Keratinocyte (primary cell): ENCODE results near the gene LSAMP. TPM values are rescaled to one million over a fixed set of nuclear protein-coding genes. Genes with fewer than 3 reads are reported as not detected.

ENCODE experiments used
- DNase-seq: peaks from one replicate; pipeline ENCODE4 v3.0.0-alpha.2; 2011; ENCODE audit warnings: low read depth, missing footprints, low spot score
- FAIRE-seq: peaks from 2 replicates; lab custom pipeline; 2011; peaks lifted over from hg19 to GRCh38; lab: Jason Lieb, UNC
- H2AFZ ChIP-seq: 2 replicates; pipeline ENCODE4 v1.6.0; 2012; ENCODE audit warnings: low read length, control low read depth, inconsistent platforms; ENCODE audit not compliant: control insufficient read depth
- H3K27ac ChIP-seq: 2 replicates; pipeline ENCODE4 v1.5.1; 2011; ENCODE audit warnings: low read length; ENCODE audit not compliant: control insufficient read depth, insufficient read depth
- H3K27me3 ChIP-seq: 3 replicates; pipeline ENCODE4 v1.6.0; 2011; ENCODE audit warnings: low read length; ENCODE audit not compliant: control insufficient read depth, insufficient read depth; ENCODE audit errors: extremely low read depth
- H3K36me3 ChIP-seq, 2 experiments: 2 replicates in 1 of 2; 3 replicates in 1 of 2; pipeline ENCODE4 v1.5.1; 2011; ENCODE audit warnings: low read length in 2 of 2, mild to moderate bottlenecking in 1 of 2; ENCODE audit not compliant: control insufficient read depth in 2 of 2, insufficient read depth in 2 of 2; ENCODE audit errors: extremely low read depth in 1 of 2
- H3K4me1 ChIP-seq: 3 replicates; pipeline ENCODE4 v1.5.1; 2011; ENCODE audit warnings: low read length; ENCODE audit not compliant: control insufficient read depth, insufficient read depth; ENCODE audit errors: extremely low read depth
- H3K4me2 ChIP-seq: 3 replicates; pipeline ENCODE4 v1.6.0; 2011; ENCODE audit warnings: low read depth, low read length; ENCODE audit not compliant: control insufficient read depth, insufficient read depth; ENCODE audit errors: extremely low read depth
- H3K4me3 ChIP-seq, 3 experiments: fragments of 200-600 bp in 1 of 3; sonication (generic) in 1 of 3; 2 replicates in 2 of 3; 3 replicates in 1 of 3; pipeline ENCODE4 v1.5.1; 2011 to 2016; ENCODE audit warnings: low read length in 3 of 3, mild to moderate bottlenecking in 3 of 3, control low read depth in 2 of 3, inconsistent platforms in 1 of 3, low read depth in 1 of 3, mixed read lengths in 1 of 3, mixed run types in 1 of 3, moderate library complexity in 1 of 3; ENCODE audit not compliant: control insufficient read depth in 2 of 3, insufficient read depth in 2 of 3; ENCODE audit errors: extremely low read depth in 1 of 3
- H3K79me2 ChIP-seq: 2 replicates; pipeline ENCODE4 v1.6.0; 2012; ENCODE audit warnings: low read length; ENCODE audit not compliant: control insufficient read depth, insufficient read depth
- H3K9ac ChIP-seq: 3 replicates; pipeline ENCODE4 v1.6.0; 2011; ENCODE audit warnings: low read length; ENCODE audit not compliant: control insufficient read depth, insufficient read depth; ENCODE audit errors: extremely low read depth
- H3K9me1 ChIP-seq: 3 replicates; pipeline ENCODE4 v1.6.0; 2011; ENCODE audit warnings: low read length; ENCODE audit not compliant: control insufficient read depth, insufficient read depth; ENCODE audit errors: extremely low read depth
- H3K9me3 ChIP-seq: 2 replicates; pipeline ENCODE4 v1.5.1; 2012; ENCODE audit warnings: low read depth, low read length; ENCODE audit not compliant: control insufficient read depth
- H4K20me1 ChIP-seq: 3 replicates; pipeline ENCODE4 v1.6.0; 2011; ENCODE audit warnings: low read length; ENCODE audit not compliant: control insufficient read depth, insufficient read depth; ENCODE audit errors: extremely low read depth
- EZH2 ChIP-seq: IDR thresholded peaks from one replicate; pipeline ENCODE4 v1.6.1; 2012; ENCODE audit warnings: inconsistent platforms, mild to moderate bottlenecking, low read length, moderate library complexity
- dilution Hi-C: fragments of 300-500 bp; cut with MboI; formaldehyde crosslinking; loops from one replicate; pipeline ENCODE4 v1.7.0; 2020; ENCODE audit warnings: low sequenced_read_pairs; ENCODE audit not compliant: extremely low pct_ligation_motif_present
- polyA plus RNA-seq, 5 experiments: library from polyadenylated mRNA; depleted of rRNA in 3 of 5; stranded (reverse) in 3 of 5; stranded (forward) in 1 of 5; unstranded in 1 of 5; fragments of >200 nt; gene quantifications; 1 replicate in 1 of 5; 2 replicates in 3 of 5; 3 replicates in 1 of 5; pipeline versions ENCODE4 v1.2.1 to v1.2.3, GENCODE V29; 2011 to 2012; ENCODE audit warnings: missing spikeins in 2 of 5, low read depth in 1 of 5, low replicate concordance in 1 of 5
- TF ChIP-seq, protein P1 (sequence below), 3 experiments: IDR thresholded peaks in 1 of 3; conservative IDR thresholded peaks in 1 of 3; optimal IDR thresholded peaks in 1 of 3; 2 replicates in 2 of 3; 3 replicates in 1 of 3; pipeline versions ENCODE3 to v1.5.1; 2011; ENCODE audit warnings: low read length in 3 of 3, mild to moderate bottlenecking in 3 of 3, moderate library complexity in 2 of 3, control low read depth in 1 of 3, inconsistent platforms in 1 of 3; ENCODE audit not compliant: insufficient read depth in 2 of 3; ENCODE audit errors: extremely low read depth in 1 of 3

The LSAMP gene
- polyA plus RNA-seq, 1 donor (not counting 4 experiments of a cell fraction or from before 2014, with no cell fraction given) = 0.12 TPM

DNA sequence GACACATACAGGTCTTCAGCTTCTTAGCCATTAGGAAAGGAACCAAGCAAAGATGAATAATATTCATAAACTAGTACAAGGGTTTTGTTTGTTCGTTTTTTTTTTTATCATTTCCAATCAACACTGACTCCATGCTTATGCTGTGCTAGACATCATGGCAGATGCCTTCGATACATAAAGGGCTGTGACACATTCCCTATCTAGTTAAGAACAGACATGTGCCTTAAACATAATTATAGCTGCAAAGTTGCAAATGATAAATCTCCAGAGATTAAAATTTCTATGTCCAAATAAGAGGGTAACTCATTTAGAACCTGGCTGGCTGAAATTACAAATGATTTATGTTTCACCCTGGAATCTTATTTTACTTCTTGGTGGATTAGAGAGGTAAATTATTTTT, 386.4 kb downstream of the LSAMP start:
- DNase-seq (no peak), FAIRE-seq (no peak)
- Histone ChIP-seq H2AFZ (no peak overlapping the region), H3K4me3 (no peak overlapping the region), H3K9me1 (no peaks in the 10 kb centered on the region), H3K4me2 (no peak overlapping the region), H3K9me3 (no peaks in the 10 kb centered on the region), H3K9ac (no peak overlapping the region), H3K79me2 (no peaks in the 10 kb centered on the region), H3K27ac (peak overlapping the region; percentile 72), H3K4me1 (peaks cover 15% of the 10 kb centered on the region), H4K20me1 (no peaks in the 10 kb centered on the region), H3K36me3 (no peaks in the 10 kb centered on the region), H3K27me3 (no peaks in the 10 kb centered on the region)
- no peak for TF ChIP-seq EZH2
- TF ChIP-seq, protein P1, sequence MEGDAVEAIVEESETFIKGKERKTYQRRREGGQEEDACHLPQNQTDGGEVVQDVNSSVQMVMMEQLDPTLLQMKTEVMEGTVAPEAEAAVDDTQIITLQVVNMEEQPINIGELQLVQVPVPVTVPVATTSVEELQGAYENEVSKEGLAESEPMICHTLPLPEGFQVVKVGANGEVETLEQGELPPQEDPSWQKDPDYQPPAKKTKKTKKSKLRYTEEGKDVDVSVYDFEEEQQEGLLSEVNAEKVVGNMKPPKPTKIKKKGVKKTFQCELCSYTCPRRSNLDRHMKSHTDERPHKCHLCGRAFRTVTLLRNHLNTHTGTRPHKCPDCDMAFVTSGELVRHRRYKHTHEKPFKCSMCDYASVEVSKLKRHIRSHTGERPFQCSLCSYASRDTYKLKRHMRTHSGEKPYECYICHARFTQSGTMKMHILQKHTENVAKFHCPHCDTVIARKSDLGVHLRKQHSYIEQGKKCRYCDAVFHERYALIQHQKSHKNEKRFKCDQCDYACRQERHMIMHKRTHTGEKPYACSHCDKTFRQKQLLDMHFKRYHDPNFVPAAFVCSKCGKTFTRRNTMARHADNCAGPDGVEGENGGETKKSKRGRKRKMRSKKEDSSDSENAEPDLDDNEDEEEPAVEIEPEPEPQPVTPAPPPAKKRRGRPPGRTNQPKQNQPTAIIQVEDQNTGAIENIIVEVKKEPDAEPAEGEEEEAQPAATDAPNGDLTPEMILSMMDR (optimal IDR thresholded peaks at IDR 0.05 in 1 of 3, IDR thresholded peaks at IDR 0.05 in 1 of 3, conservative IDR thresholded peaks at IDR 0.05 in 1 of 3; ENCODE audit: extremely low read depth in 1 of 3, insufficient read depth in 2 of 3, low read length in 3 of 3) = no peak
- dilution Hi-C loops = no loop called here

DNA sequence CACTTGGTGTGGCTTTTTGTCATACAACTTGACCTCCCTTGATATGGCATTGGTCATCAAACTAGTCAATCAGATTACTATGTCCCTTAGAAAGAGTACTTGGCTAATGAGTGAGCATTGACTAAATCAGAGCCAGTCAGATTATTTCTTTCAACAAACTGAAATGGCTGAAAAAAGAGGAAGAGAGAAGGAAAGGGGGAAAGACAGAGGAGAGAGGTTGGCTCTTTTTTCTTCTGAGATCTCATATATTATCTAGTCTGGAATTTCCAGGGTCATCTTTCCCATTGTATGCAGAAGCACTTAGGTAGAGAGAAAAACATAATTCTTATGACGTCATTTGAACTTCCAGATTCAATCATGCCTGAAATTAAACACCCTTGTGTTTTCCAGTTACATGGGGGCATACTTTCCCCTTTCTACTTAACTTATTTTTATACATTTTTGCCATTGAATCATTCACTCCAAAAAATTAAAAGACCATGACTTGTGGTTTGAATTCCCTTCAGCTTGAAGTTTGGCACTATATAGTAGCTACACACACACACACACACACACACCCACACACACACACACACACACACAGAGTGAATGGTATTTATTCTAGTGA, 387.8 kb downstream of the LSAMP start:
- Histone ChIP-seq H3K9ac (no peak overlapping the region), H3K27me3 (no peaks in the 10 kb centered on the region), H3K79me2 (no peaks in the 10 kb centered on the region), H3K36me3 (no peaks in the 10 kb centered on the region), H4K20me1 (no peaks in the 10 kb centered on the region), H3K4me2 (no peak overlapping the region), H3K4me3 (no peak overlapping the region), H3K9me1 (no peaks in the 10 kb centered on the region), H2AFZ (peak overlapping the region; percentile 41), H3K27ac (no peak overlapping the region), H3K9me3 (no peaks in the 10 kb centered on the region), H3K4me1 (peaks cover 15% of the 10 kb centered on the region)
- DNase-seq (no peak), FAIRE-seq (no peak)
- dilution Hi-C loops = no loop called here
- TF ChIP-seq EZH2 = no peak
- TF ChIP-seq, protein P1 (optimal IDR thresholded peaks at IDR 0.05 in 1 of 3, IDR thresholded peaks at IDR 0.05 in 1 of 3, conservative IDR thresholded peaks at IDR 0.05 in 1 of 3; ENCODE audit: extremely low read depth in 1 of 3, insufficient read depth in 2 of 3, low read length in 3 of 3) = no peak
